HepG2 (cell line): ENCODE results near the gene OXLD1. TPM values are rescaled to one million over a fixed set of nuclear protein-coding genes. Genes with fewer than 3 reads are reported as not detected.

Experiments used
- BRF2 ChIP-seq: sonication (generic); formaldehyde crosslinking; IDR thresholded peaks from 2 replicates; pipeline ENCODE4 v1.8.1; 2022; ENCODE audit warnings: mild to moderate bottlenecking, missing genetic modification reagents
- NFE2L1 ChIP-seq: sonication (generic); formaldehyde crosslinking; IDR thresholded peaks from 2 replicates; pipeline ENCODE4 v1.4.0; 2020; ENCODE audit warnings: missing genetic modification reagents, mild to moderate bottlenecking, borderline replicate concordance
- SIX4 ChIP-seq: sonication (generic); formaldehyde crosslinking; IDR thresholded peaks from 2 replicates; pipeline ENCODE4 v1.4.0; 2020; ENCODE audit warnings: missing genetic modification reagents
- SMAD1 ChIP-seq: sonication (generic); formaldehyde crosslinking; IDR thresholded peaks from 2 replicates; pipeline ENCODE4 v1.4.0; 2020; ENCODE audit warnings: missing genetic modification reagents, low read depth, mild to moderate bottlenecking, borderline replicate concordance
- ZBTB1 ChIP-seq: sonication (generic); formaldehyde crosslinking; IDR thresholded peaks from 2 replicates; pipeline ENCODE4 v1.4.0; 2020; ENCODE audit warnings: missing genetic modification reagents, borderline replicate concordance
- ZNF260 ChIP-seq: sonication (generic); formaldehyde crosslinking; IDR thresholded peaks from 2 replicates; pipeline ENCODE4 v1.4.0; 2020; ENCODE audit warnings: missing genetic modification reagents, low read depth, mild to moderate bottlenecking, borderline replicate concordance
- ZNF496 ChIP-seq: sonication (generic); formaldehyde crosslinking; IDR thresholded peaks from 2 replicates; pipeline ENCODE4 v1.8.1; 2023; ENCODE audit warnings: mild to moderate bottlenecking, moderate library complexity, missing genetic modification reagents; ENCODE audit not compliant: insufficient replicate concordance
- ZNF512B ChIP-seq: sonication (generic); formaldehyde crosslinking; IDR thresholded peaks from 2 replicates; pipeline ENCODE4 v1.5.1; 2020; ENCODE audit warnings: missing genetic modification reagents, mild to moderate bottlenecking, borderline replicate concordance
- ZNF550 ChIP-seq: sonication (generic); formaldehyde crosslinking; IDR thresholded peaks from 2 replicates; pipeline ENCODE4 v1.4.0; 2020; ENCODE audit warnings: mild to moderate bottlenecking, missing genetic modification reagents, borderline replicate concordance
- ZNF766 ChIP-seq: sonication (generic); formaldehyde crosslinking; IDR thresholded peaks from 2 replicates; pipeline ENCODE4 v1.5.0; 2020; ENCODE audit warnings: missing genetic modification reagents, borderline replicate concordance
- ZNF816 ChIP-seq: sonication (generic); formaldehyde crosslinking; IDR thresholded peaks from 2 replicates; pipeline ENCODE4 v1.8.0; 2022; ENCODE audit warnings: missing genetic modification reagents, mild to moderate bottlenecking, borderline replicate concordance
- polyA plus RNA-seq, 8 experiments: library from polyadenylated mRNA; depleted of rRNA in 3 of 8; stranded (reverse) in 7 of 8; unstranded in 1 of 8; fragments of >200 nt; fragmentation: Illumina TruSeq in 4 of 8; extraction: Trizol in 4 of 8; gene quantifications; 2 replicates each; pipeline versions ENCODE4 v1.2.1 to v1.2.3, GENCODE V29; 2011 to 2016; ENCODE audit warnings: low read depth in 4 of 8, missing spikeins in 1 of 8, mixed read lengths in 1 of 8; ENCODE audit not compliant: insufficient read depth in 1 of 8
- total RNA-seq, 5 experiments: library from RNA; depleted of rRNA; stranded (reverse); fragments of >200 nt; fragmentation: Illumina TruSeq; extraction: Trizol; gene quantifications; 2 replicates each; pipeline ENCODE4 v1.2.3, GENCODE V29; 2016; ENCODE audit warnings: low read depth in 1 of 5
- TF ChIP-seq, protein P1 (sequence below): sonication (generic); formaldehyde crosslinking; IDR thresholded peaks from 2 replicates; pipeline ENCODE4 v1.4.0; 2020; ENCODE audit warnings: missing genetic modification reagents, mild to moderate bottlenecking, borderline replicate concordance
- TF ChIP-seq, protein P2 (sequence below), 2 experiments: fragments of 450-650 bp in 1 of 2; sonication (generic) in 1 of 2; formaldehyde crosslinking; IDR thresholded peaks; 2 replicates each; pipeline versions ENCODE4 v1.5.0 to v1.8.0; 2020 to 2022; ENCODE audit warnings: mild to moderate bottlenecking in 1 of 2, missing genetic modification reagents in 1 of 2
- TF ChIP-seq, protein P3 (sequence below): sonication (generic); formaldehyde crosslinking; conservative IDR thresholded peaks from 2 replicates; pipeline ENCODE4 v1.4.0; 2020; ENCODE audit warnings: missing genetic modification reagents
- TF ChIP-seq, protein P4 (sequence below): IDR thresholded peaks from 2 replicates; pipeline ENCODE4 v1.6.1; 2016; ENCODE audit warnings: control low read depth

Gene OXLD1
- total and polyA plus RNA-seq, 2 of the 13 experiments (the other 11 are each of a cell fraction or from before 2014, with no cell fraction given): 27.1 to 37.5 TPM

- TF ChIP-seq BRF2 (CRISPR knock-in tag) (0 out of 2 replicates have a peak, but pooled peaks have one; percentile 82), SIX4 (CRISPR knock-in tag) (peak; percentile 82), SMAD1 (peak; percentile 91; the same call in 1 of the 2 replicates), ZNF260 (no peak), ZNF816 (CRISPR knock-in tag) (peak; percentile 68; the same call in 1 of the 2 replicates), ZNF496 (CRISPR knock-in tag) (no peak), ZNF512B (CRISPR knock-in tag) (peak; percentile 43; the same call in 1 of the 2 replicates), ZBTB1 (CRISPR knock-in tag) (no peak), ZNF550 (CRISPR knock-in tag) (peak; percentile 66; the same call in 1 of the 2 replicates), NFE2L1 (CRISPR knock-in tag) (no peak; the same call in 1 of the 2 replicates), ZNF766 (CRISPR knock-in tag) (peak; percentile 52; the same call in 1 of the 2 replicates)
- TF ChIP-seq, protein P1, sequence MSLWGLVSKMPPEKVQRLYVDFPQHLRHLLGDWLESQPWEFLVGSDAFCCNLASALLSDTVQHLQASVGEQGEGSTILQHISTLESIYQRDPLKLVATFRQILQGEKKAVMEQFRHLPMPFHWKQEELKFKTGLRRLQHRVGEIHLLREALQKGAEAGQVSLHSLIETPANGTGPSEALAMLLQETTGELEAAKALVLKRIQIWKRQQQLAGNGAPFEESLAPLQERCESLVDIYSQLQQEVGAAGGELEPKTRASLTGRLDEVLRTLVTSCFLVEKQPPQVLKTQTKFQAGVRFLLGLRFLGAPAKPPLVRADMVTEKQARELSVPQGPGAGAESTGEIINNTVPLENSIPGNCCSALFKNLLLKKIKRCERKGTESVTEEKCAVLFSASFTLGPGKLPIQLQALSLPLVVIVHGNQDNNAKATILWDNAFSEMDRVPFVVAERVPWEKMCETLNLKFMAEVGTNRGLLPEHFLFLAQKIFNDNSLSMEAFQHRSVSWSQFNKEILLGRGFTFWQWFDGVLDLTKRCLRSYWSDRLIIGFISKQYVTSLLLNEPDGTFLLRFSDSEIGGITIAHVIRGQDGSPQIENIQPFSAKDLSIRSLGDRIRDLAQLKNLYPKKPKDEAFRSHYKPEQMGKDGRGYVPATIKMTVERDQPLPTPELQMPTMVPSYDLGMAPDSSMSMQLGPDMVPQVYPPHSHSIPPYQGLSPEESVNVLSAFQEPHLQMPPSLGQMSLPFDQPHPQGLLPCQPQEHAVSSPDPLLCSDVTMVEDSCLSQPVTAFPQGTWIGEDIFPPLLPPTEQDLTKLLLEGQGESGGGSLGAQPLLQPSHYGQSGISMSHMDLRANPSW: no peak; the same call in 1 of the 2 replicates
- TF ChIP-seq, protein P2, sequence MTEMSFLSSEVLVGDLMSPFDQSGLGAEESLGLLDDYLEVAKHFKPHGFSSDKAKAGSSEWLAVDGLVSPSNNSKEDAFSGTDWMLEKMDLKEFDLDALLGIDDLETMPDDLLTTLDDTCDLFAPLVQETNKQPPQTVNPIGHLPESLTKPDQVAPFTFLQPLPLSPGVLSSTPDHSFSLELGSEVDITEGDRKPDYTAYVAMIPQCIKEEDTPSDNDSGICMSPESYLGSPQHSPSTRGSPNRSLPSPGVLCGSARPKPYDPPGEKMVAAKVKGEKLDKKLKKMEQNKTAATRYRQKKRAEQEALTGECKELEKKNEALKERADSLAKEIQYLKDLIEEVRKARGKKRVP (CRISPR knock-in tag; IDR thresholded peaks at IDR 0.05): peak in 1 of 2 experiments; percentile 86; a peak in 2 of 4 replicates
- TF ChIP-seq, protein P3, sequence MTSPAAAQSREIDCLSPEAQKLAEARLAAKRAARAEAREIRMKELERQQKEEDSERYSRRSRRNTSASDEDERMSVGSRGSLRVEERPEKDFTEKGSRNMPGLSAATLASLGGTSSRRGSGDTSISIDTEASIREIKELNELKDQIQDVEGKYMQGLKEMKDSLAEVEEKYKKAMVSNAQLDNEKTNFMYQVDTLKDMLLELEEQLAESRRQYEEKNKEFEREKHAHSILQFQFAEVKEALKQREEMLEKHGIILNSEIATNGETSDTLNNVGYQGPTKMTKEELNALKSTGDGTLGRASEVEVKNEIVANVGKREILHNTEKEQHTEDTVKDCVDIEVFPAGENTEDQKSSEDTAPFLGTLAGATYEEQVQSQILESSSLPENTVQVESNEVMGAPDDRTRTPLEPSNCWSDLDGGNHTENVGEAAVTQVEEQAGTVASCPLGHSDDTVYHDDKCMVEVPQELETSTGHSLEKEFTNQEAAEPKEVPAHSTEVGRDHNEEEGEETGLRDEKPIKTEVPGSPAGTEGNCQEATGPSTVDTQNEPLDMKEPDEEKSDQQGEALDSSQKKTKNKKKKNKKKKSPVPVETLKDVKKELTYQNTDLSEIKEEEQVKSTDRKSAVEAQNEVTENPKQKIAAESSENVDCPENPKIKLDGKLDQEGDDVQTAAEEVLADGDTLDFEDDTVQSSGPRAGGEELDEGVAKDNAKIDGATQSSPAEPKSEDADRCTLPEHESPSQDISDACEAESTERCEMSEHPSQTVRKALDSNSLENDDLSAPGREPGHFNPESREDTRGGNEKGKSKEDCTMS (CRISPR knock-in tag): no peak
- TF ChIP-seq, protein P4, sequence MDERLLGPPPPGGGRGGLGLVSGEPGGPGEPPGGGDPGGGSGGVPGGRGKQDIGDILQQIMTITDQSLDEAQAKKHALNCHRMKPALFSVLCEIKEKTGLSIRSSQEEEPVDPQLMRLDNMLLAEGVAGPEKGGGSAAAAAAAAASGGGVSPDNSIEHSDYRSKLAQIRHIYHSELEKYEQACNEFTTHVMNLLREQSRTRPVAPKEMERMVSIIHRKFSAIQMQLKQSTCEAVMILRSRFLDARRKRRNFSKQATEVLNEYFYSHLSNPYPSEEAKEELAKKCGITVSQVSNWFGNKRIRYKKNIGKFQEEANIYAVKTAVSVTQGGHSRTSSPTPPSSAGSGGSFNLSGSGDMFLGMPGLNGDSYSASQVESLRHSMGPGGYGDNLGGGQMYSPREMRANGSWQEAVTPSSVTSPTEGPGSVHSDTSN (CRISPR knock-in tag): no peak
These were observed 36.7 kb upstream of the OXLD1 start, which contains the start of gene MRPL12 (continued) for GRCh38 chr17:81702934-81703746.
